H9 (cell line): ENCODE measurements around the gene ARVCF. TPM values are rescaled to one million over a fixed set of nuclear protein-coding genes. Genes with fewer than 3 reads are reported as not detected.

ENCODE experiments used
- DNase-seq: peaks from one replicate; pipeline ENCODE4 v3.0.0-alpha.2; 2017
- H2AFZ ChIP-seq: one replicate; pipeline ENCODE4 v1.6.1; 2013; ENCODE audit warnings: mild to moderate bottlenecking, low read length, control low read depth, moderate library complexity
- H2AK5ac ChIP-seq: 2 replicates; pipeline ENCODE4 v1.6.1; 2013; ENCODE audit warnings: low read length, control low read depth, mixed read lengths; ENCODE audit not compliant: insufficient read length
- H2BK120ac ChIP-seq: one replicate; pipeline ENCODE4 v1.6.1; 2013; ENCODE audit warnings: low read depth, mild to moderate bottlenecking, low read length, control low read depth, inconsistent platforms; ENCODE audit not compliant: poor library complexity, severe bottlenecking
- H2BK12ac ChIP-seq: 2 replicates; pipeline ENCODE4 v1.6.1; 2013; ENCODE audit warnings: low read length, control low read depth, mixed read lengths, low read depth; ENCODE audit not compliant: insufficient read length
- H2BK15ac ChIP-seq: 2 replicates; pipeline ENCODE4 v1.6.1; 2013; ENCODE audit warnings: low read depth, low read length, control low read depth
- H2BK20ac ChIP-seq: one replicate; pipeline ENCODE4 v1.6.1; 2013; ENCODE audit warnings: low read depth, mild to moderate bottlenecking, low read length, control low read depth, inconsistent platforms; ENCODE audit not compliant: poor library complexity, severe bottlenecking
- H2BK5ac ChIP-seq: 2 replicates; pipeline ENCODE4 v1.6.1; 2013; ENCODE audit warnings: low read length, control low read depth, mixed read lengths; ENCODE audit not compliant: insufficient read length
- H3K14ac ChIP-seq: 2 replicates; pipeline ENCODE4 v1.6.1; 2013; ENCODE audit warnings: low read length, control low read depth; ENCODE audit not compliant: insufficient read depth
- H3K18ac ChIP-seq: 2 replicates; pipeline ENCODE4 v1.6.1; 2013; ENCODE audit warnings: low read depth, mild to moderate bottlenecking, mixed read lengths, low read length, control low read depth; ENCODE audit not compliant: insufficient read length
- H3K23ac ChIP-seq: 2 replicates; pipeline ENCODE4 v1.6.1; 2013; ENCODE audit warnings: low read length, control low read depth, mixed read lengths, low read depth; ENCODE audit not compliant: insufficient read length
- H3K23me2 ChIP-seq: 2 replicates; pipeline ENCODE4 v1.6.1; 2013; ENCODE audit warnings: low read depth, mild to moderate bottlenecking, mixed read lengths, low read length, control low read depth; ENCODE audit not compliant: insufficient read length, poor library complexity, severe bottlenecking
- H3K27ac ChIP-seq: 2 replicates; pipeline ENCODE4 v1.5.1; 2013; ENCODE audit warnings: low read length, control low read depth, mixed read lengths, low read depth; ENCODE audit not compliant: insufficient read length
- H3K27me3 ChIP-seq: 2 replicates; pipeline ENCODE4 v1.6.1; 2013; ENCODE audit warnings: low read length, control low read depth, inconsistent platforms; ENCODE audit not compliant: insufficient read depth
- H3K4ac ChIP-seq: 2 replicates; pipeline ENCODE4 v1.6.1; 2013; ENCODE audit warnings: low read depth, mild to moderate bottlenecking, control low read depth, inconsistent platforms, low read length, moderate library complexity
- H3K4me1 ChIP-seq: 2 replicates; pipeline ENCODE4 v1.6.1; 2013; ENCODE audit warnings: low read length, control low read depth, inconsistent platforms; ENCODE audit not compliant: insufficient read depth
- H3K4me2 ChIP-seq: 2 replicates; pipeline ENCODE4 v1.6.1; 2013; ENCODE audit warnings: low read length, control low read depth, mixed read lengths; ENCODE audit not compliant: insufficient read length, insufficient read depth
- H3K56ac ChIP-seq: 2 replicates; pipeline ENCODE4 v1.6.1; 2013; ENCODE audit warnings: low read depth, mild to moderate bottlenecking, mixed read lengths, low read length, control low read depth; ENCODE audit not compliant: insufficient read length
- H3K79me1 ChIP-seq: 2 replicates; pipeline ENCODE4 v1.6.1; 2013; ENCODE audit warnings: low read depth, mild to moderate bottlenecking, moderate library complexity, low read length, control low read depth, inconsistent platforms; ENCODE audit not compliant: insufficient read depth, poor library complexity, severe bottlenecking
- H3K79me2 ChIP-seq: 2 replicates; pipeline ENCODE4 v1.6.1; 2013; ENCODE audit warnings: low read length, control low read depth, inconsistent platforms; ENCODE audit not compliant: insufficient read depth
- H3K9ac ChIP-seq: 2 replicates; pipeline ENCODE4 v1.6.1; 2013; ENCODE audit warnings: low read length, control low read depth, mixed read lengths; ENCODE audit not compliant: insufficient read length; ENCODE audit errors: extremely low read depth
- H3K9me3 ChIP-seq: one replicate; pipeline ENCODE4 v1.6.1; 2013; ENCODE audit warnings: low read depth, low read length, inconsistent platforms; ENCODE audit not compliant: control insufficient read depth
- H3T11ph ChIP-seq: one replicate; pipeline ENCODE4 v1.6.1; 2013; ENCODE audit warnings: mild to moderate bottlenecking, low read length, control low read depth, inconsistent platforms
- H4K20me1 ChIP-seq: one replicate; pipeline ENCODE4 v1.6.1; 2013; ENCODE audit not compliant: control insufficient read depth, insufficient read length, insufficient read depth
- H4K5ac ChIP-seq: 2 replicates; pipeline ENCODE4 v1.6.1; 2013; ENCODE audit warnings: low read depth, mild to moderate bottlenecking, mixed read lengths, low read length, control low read depth; ENCODE audit not compliant: insufficient read length
- H4K8ac ChIP-seq: replicated peaks from 2 replicates; pipeline ENCODE4 v1.6.1; 2013; ENCODE audit warnings: low read length, control low read depth, mixed read lengths, low read depth; ENCODE audit not compliant: insufficient read length
- H4K91ac ChIP-seq: 2 replicates; pipeline ENCODE4 v1.6.1; 2013; ENCODE audit warnings: low read depth, mild to moderate bottlenecking, moderate library complexity, mixed read lengths, low read length, control low read depth; ENCODE audit not compliant: insufficient read length
- H3K27ac Mint-ChIP-seq, 3 experiments: 2 replicates in 2 of 3; 3 replicates in 1 of 3; pipeline ENCODE4 v1.8.0; 2020 to 2021; ENCODE audit warnings: mixed read lengths in 3 of 3, mild to moderate bottlenecking in 1 of 3, moderate library complexity in 1 of 3
- H3K27me3 Mint-ChIP-seq: 2 replicates; pipeline ENCODE4 v1.8.0; 2021; ENCODE audit warnings: low read depth, mild to moderate bottlenecking, moderate library complexity, mixed read lengths
- H3K36me3 Mint-ChIP-seq, 3 experiments: 2 replicates in 2 of 3; 3 replicates in 1 of 3; pipeline ENCODE4 v1.8.0; 2020 to 2021; ENCODE audit warnings: low read depth in 3 of 3, mixed read lengths in 3 of 3; ENCODE audit not compliant: insufficient read depth in 1 of 3
- H3K4me1 Mint-ChIP-seq, 2 experiments: 2 replicates each; pipeline ENCODE4 v1.8.0; 2020; ENCODE audit warnings: mixed read lengths in 2 of 2
- H3K4me3 Mint-ChIP-seq, 2 experiments: 2 replicates in 1 of 2; 3 replicates in 1 of 2; pipeline ENCODE4 v1.8.0; 2020 to 2021; ENCODE audit warnings: mild to moderate bottlenecking in 2 of 2, mixed read lengths in 2 of 2, moderate library complexity in 1 of 2
- H3K9me3 Mint-ChIP-seq, 2 experiments: 2 replicates in 1 of 2; 3 replicates in 1 of 2; pipeline ENCODE4 v1.8.0; 2020; ENCODE audit warnings: mild to moderate bottlenecking in 2 of 2, mixed read lengths in 2 of 2, moderate library complexity in 1 of 2
- WGBS: extraction: QIAGEN DNeasy Blood & Tissue Kit; methylation state at CpG from one replicate; pipeline ENCODE4 v1.1.7; 2013; ENCODE audit warnings: missing lambda C conversion rate, low lambda C conversion rate, mixed read lengths; ENCODE audit not compliant: insufficient read length; ENCODE audit errors: extremely low coverage; 5-methylcytosine and 5-hydroxymethylcytosine counted together
- total RNA-seq: library from RNA; stranded (reverse); gene quantifications from 2 replicates; pipeline ENCODE4 v1.2.1, GENCODE V29; 2021
- TF ChIP-seq, protein P1 (sequence below): fragments of 200-600 bp; sonication (generic); conservative IDR thresholded peaks from 3 replicates; pipeline ENCODE4 v1.8.0; 2021; ENCODE audit warnings: antibody characterized with exemption, mild to moderate bottlenecking

Gene ARVCF
- total RNA-seq, 1 experiment from 2014 or later = 40.7 TPM

DNA sequence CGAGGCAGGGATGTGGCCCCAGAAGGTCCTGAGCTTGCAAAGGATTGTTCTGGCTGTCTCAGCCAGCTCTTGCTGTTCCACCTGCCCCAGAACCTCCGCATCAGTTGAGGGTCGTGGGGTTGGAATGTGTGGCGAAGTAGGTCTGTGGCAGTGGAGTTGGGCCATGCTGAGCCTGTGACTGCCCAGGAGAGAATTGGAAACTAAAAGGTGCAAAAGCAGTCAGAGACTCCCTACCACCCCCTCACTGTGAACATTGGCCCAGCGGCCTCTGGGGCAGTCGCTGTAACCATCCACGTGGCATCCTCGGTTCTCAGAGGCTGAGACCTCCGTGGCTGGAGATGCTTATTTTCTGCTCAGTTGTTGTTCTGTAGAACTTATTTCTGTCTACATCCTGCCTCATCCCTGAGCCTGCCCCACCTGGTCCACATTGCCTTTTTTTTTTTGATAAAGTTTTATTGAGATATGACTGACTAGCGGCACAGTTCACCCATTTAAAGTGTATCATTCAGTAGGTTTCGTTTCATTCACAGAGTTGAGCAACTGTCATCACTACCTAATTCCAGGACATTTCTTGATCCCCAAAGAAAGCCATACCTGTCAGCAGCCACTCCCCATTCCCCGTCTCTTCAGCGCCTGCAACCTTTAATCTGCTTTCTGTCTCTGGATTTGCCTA lies 41.1 kb upstream of the ARVCF start:
- Histone ChIP-seq H3K79me2 (no peaks in the 10 kb centered on the region), H4K5ac (no peak overlapping the region), H3K23ac (no peak overlapping the region), H3K27me3 (no peaks in the 10 kb centered on the region), H3K27ac (no peak overlapping the region), H2BK12ac (no peak overlapping the region), H3K4ac (no peak overlapping the region), H2AK5ac (no peak overlapping the region), H3T11ph (no peak overlapping the region), H4K8ac (no peak overlapping the region), H2BK20ac (no peak overlapping the region), H3K79me1 (no peaks in the 10 kb centered on the region), H2BK15ac (no peak overlapping the region), H2BK5ac (no peak overlapping the region), H3K23me2 (no peaks in the 10 kb centered on the region), H3K9me3 (no peaks in the 10 kb centered on the region), H4K20me1 (no peaks in the 10 kb centered on the region), H2AFZ (no peak overlapping the region), H3K56ac (no peak overlapping the region), H3K4me2 (no peak overlapping the region), H2BK120ac (no peak overlapping the region), H4K91ac (no peak overlapping the region), H3K14ac (no peak overlapping the region), H3K18ac (no peak overlapping the region), H3K4me1 (no peaks in the 10 kb centered on the region), H3K9ac (no peak overlapping the region)
- Mint-ChIP-seq H3K9me3 (no peaks in the 10 kb centered on the region), H3K4me3 (no peak overlapping the region), H3K27ac (no peak overlapping the region; a peak in 1 of 7 replicates), H3K27me3 (no peaks in the 10 kb centered on the region; the same call in 1 of the 2 replicates), H3K36me3 (peaks cover 0 to 5% (median under 1%) of the 10 kb centered on the region in 3 experiments; a peak in 2 of 7 replicates), H3K4me1 (no peaks in the 10 kb centered on the region)
- no peak for DNase-seq
- TF ChIP-seq, protein P1, sequence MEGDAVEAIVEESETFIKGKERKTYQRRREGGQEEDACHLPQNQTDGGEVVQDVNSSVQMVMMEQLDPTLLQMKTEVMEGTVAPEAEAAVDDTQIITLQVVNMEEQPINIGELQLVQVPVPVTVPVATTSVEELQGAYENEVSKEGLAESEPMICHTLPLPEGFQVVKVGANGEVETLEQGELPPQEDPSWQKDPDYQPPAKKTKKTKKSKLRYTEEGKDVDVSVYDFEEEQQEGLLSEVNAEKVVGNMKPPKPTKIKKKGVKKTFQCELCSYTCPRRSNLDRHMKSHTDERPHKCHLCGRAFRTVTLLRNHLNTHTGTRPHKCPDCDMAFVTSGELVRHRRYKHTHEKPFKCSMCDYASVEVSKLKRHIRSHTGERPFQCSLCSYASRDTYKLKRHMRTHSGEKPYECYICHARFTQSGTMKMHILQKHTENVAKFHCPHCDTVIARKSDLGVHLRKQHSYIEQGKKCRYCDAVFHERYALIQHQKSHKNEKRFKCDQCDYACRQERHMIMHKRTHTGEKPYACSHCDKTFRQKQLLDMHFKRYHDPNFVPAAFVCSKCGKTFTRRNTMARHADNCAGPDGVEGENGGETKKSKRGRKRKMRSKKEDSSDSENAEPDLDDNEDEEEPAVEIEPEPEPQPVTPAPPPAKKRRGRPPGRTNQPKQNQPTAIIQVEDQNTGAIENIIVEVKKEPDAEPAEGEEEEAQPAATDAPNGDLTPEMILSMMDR = no peak
- no CpG with 5 or more reads among the region's 13 CpGs for WGBS
